GM18873 (cell line): ENCODE measurements around the gene RNF187.

Experiments used
- ATAC-seq: cut with Tn5 transposase; IDR thresholded peaks from one replicate; pipeline ENCODE4 v1.9.1; 2021; ENCODE audit warnings: mild to moderate bottlenecking, moderate library complexity, moderate number of reproducible peaks; ENCODE audit not compliant: unreplicated experiment, low FRiP score

Gene RNF187

DNA sequence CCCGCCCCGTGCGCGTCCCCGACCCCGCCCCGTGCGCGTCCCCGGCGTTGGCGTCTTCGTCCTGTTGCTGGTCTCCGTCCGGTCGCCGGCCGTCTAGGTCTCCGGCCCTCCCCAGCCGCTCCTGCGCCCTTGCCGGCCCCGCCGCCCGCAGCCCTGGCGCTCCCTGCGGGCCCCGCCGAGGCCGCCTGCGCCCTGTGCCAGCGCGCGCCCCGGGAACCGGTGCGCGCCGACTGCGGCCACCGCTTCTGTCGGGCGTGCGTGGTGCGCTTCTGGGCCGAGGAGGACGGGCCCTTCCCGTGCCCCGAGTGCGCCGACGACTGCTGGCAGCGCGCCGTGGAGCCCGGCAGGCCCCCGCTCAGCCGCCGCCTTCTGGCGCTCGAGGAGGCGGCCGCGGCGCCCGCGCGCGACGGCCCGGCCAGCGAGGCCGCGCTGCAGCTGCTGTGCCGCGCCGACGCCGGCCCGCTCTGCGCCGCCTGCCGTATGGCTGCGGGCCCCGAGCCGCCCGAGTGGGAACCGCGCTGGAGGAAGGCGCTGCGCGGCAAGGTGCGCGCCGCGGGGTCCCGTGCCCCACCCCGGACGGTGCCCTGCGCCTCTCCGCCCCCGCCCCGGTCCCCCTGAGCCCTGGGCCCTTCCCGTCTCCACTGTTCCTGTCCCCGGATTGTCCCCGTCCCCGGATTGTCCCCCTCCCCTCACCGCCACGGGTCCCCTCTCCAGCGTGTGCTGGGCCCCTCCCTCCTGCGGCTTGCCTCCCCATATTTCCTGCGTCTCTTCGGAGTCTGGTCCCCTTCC is at the start of gene RNF187:
RNF187 (plus strand) TSS at position 47 of the 789 bp plus-strand sequence.
- no peak for ATAC-seq

GRCh38 chr1:228437424-228437962 is 49.7 kb upstream of the RNF187 start:
- no peak for ATAC-seq

- ATAC-seq: no peak
These were observed 48.9 kb upstream of the RNF187 start for GRCh38 chr1:228438266-228438665.

GRCh38 chr1:228440761-228441500 is 46.3 kb upstream of the RNF187 start:
- no peak for ATAC-seq

- ATAC-seq: no peak
These were observed 43.8 kb upstream of the RNF187 start for GRCh38 chr1:228443395-228443794.

- ATAC-seq: no peak
These were observed 41.7 kb upstream of the RNF187 start for GRCh38 chr1:228445490-228445842.

GRCh38 chr1:228445843-228446650 is 41.1 kb upstream of the RNF187 start:
- ATAC-seq: no peak

GRCh38 chr1:228446852-228447251 is 40.3 kb upstream of the RNF187 start:
- ATAC-seq: no peak

DNA sequence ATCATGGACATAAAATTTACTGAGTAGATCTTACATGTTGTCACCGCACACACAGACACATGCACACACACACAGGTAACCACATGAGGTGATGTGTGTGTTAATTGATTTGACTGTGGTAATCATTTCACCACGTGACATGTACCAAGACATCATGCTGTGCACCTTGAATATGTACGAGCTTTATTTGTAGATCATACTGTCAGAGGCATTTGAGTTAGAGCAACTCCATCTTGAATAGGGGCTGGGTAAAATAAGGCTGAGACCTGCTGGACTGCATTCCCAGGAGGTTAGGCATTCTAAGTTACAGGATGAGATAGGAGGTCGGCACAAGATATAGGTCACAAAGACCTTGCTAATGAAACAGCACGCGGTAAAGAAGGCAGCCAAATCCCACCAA is 38.8 kb upstream of the RNF187 start:
- ATAC-seq: no peak

DNA sequence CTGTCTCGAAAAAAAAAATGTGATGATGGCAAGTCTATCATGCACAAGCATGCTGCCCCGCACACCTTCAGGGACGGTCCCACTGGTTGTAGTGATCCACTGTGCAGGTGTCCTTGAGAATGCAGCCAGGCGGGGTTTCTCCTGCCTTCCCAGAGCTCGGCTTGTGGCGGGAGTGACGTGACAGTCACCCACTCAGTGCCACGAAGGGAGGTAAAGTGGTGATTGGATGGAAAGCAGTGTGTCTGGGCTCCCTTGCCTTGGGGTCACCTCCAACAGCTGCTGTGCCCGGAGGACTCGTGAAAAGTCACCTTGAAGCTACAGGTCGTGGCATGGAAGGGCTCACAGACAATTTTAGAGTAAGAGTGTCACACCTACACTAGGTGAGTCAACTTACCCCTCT is 37.0 kb upstream of the RNF187 start:
- ATAC-seq: no peak

GRCh38 chr1:228452194-228453021 is 34.8 kb upstream of the RNF187 start:
- no peak for ATAC-seq

GRCh38 chr1:228453022-228453560 is 34.1 kb upstream of the RNF187 start:
- no peak for ATAC-seq

DNA sequence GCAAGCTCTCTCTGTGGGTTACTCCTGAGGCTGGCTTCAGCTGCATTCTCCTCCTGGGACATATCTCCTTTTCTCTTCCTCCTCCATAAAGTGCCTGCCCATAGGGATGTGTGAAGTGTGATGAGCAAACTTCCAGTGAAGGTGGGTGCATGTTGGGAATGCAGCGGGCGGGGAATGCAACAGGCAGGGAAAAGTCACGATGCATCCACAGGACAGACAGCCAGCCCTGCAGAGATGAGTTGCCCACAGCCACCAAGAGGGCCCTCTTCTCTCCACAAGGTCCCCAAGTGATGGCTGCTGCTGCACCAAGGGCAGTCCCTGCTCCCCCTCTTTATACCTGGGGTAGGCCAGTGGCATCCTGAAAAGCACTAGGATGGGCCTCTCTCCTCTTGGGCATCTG is 33.6 kb upstream of the RNF187 start:
- no peak for ATAC-seq

GRCh38 chr1:228454238-228454637 is 32.9 kb upstream of the RNF187 start:
- no peak for ATAC-seq

- no peak for ATAC-seq
These were observed 31.5 kb upstream of the RNF187 start for GRCh38 chr1:228455715-228456114.

GRCh38 chr1:228456252-228457016 is 30.7 kb upstream of the RNF187 start:
- ATAC-seq: no peak

DNA sequence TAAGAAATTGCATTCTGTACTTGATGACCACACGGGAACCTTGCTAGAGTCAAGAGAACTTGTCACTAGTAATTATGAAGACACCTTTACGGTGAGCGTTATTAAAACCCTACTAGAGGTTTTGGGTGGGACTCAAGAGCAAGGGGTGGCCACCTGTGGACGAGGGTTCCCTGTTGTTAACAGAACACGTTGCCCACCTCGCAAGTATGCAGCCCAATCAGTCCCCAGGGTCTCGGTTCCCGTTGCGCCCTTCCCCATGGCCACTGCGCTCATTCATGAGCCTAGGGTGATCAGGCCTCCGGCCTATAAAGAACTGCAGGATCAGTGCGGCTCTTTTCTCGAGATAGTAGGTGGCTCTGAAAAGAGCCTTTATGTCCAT is 30.2 kb upstream of the RNF187 start:
- ATAC-seq: no peak

- ATAC-seq: peak; percentile 89
These were observed 29.6 kb upstream of the RNF187 start for GRCh38 chr1:228457396-228458176.
